ENCODE measurements around the gene CDKN1C.

CDKN1C gene
- 0.14 to 5.2 (median 1.8) reads per million in 3 experiments for total RNA-seq

DNA sequence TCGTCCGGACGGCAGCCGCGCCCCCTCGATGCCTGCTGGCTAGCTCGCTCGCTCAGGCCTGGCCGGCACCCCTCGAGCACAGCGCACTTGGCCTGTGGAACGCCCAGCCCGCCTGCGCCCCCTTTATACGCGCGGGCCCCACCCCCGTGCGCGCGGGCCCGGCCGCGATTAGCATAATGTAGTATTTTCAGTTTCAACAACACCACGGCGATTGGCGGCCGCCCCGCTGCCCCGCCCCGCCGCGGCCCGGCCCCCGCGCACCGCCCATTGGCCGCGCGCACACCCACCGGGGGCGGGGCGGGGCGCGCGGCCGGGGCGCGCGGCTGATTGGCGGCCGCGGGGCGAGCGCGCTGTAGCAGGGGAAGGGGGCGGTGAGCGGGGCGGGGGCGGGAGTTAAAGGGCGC is at the start of gene CDKN1C:
TSS of gene CDKN1C (minus strand) at position 98 of the 404 bp plus-strand sequence. CDS start 319 bp downstream, outside the sequence.
- peak; percentile 84 for DNase-seq

DNA sequence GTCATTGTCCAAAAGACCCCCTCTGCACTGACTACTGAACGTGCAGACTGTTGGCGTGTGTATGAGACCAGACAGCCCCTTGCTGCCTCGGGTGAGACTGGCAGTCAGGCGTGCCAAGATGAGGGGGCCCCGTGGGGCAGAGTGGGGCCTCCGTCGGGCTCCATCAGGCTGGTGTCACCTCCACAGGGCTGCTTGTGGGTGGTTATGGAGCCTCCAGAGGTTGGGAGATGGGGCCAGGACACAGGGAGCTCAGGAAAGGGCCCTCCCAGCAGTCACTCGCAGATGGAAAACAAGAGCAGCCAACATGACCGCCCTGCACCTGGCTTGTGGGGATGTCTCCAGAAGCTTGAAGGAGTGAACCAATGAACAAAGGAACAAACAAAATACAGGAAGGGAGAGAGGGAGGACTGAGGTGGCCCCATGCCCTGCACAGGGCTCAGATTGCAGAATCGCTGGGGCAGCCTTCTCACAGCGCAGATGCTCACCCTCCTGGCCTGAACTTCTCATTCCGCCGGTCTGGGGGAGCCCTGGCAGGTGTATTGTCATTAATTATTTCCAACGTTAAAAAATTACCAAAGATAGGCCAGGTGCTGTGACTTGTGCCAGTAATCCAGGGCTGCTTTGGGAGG is 49.1 kb upstream of the CDKN1C start:
- no peak for DNase-seq

- no peak for DNase-seq
Measured at GRCh38 chr11:2934021-2934550, 48.5 kb upstream of the CDKN1C start.

DNA sequence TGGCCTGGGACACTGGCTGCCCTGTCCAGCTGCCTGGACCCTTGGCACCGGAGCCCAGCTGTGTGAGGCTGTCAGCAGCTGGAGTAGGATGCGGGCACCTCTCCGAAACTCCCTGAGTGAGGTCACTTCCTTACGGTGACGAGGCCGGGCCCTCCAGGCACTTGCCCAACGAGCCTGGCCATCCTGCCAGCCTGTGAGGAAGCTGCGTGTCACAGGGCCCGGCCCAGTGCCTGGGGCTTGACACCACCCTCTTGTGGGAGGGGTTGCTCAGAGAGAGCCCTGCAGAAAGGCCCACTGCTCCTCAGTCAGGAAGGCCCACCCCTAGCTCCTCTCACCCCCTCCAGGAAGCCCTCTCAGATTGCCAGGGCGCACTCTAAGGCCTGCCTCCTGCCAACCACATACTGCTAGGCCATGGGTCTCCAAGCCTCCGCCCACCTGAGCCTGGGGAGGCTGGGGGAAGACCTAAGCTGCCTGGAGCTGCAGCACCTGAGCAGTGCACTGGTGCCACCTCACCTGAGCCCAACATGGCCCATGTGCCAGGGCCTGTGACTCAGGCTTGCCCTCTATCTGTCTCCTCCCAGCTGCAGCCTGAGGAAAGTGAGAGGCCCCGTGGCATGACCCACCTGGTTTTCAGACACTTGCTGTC is 47.9 kb upstream of the CDKN1C start:
- DNase-seq: peak; percentile 58

DNA sequence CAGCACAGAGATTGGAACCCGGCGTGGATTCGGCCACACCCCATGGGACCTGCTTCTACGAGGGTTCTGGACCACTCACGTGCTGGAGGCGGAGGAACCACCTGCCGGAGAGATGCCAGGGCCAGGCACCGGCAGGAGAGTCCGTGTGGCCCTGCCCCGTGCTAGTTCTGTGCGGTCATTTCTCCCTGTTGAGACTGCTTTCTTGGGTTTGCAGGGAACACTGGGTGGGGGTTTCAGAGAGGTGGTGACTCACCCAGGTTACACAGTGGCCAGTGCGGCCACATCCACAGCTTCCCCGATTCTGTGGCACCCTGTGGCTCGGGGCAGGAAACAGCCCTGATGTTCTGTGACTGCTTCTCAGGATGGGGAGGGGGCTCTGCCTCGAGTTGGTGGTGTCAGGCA is 47.3 kb upstream of the CDKN1C start:
- no peak for DNase-seq

DNA sequence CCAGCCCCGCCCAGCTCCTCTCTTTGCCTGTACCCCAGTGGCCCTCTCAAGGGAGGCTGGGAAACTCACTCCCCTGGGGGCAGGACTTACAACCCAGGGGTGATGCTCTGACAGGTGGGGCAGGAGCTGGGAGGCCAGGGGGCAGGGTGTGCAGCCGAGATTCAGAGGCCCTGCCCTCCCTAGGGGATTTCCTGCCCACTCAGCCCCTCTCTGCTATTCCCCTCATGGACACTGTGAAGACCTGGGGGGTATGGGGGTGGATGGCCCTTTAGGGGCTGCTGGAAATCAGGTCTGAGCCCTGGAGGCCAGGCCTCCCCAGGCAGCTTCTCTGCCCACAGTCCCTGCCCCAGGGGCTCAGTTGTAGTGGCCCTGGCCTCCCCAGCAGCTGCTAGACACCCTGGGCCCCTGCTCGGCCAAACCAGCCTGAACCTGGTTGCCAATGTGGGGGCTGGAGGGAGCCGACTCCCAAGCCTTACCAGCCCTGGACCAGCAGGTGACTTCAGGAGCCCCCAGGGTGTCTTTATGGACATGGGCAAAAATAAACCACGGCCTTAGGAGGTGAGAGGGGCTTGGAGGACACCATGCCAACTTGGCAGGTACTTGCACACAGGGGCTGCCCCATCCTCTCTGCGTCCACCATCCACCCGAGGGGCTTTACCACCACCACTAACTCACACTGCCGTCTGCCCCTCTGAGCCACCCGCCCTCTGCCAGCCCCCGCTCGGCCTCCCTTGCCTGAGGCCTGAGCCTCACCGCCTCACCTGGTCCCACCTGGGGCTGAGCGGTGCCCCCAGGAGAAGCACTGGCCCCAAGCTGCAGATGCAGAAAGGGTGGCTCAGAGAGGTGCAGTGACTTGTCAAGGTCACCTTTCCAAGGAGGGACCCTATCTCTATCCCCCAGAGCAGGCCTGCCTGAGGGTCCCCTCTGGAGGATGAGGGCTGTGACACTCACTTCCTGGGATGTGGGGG is 46.5 kb upstream of the CDKN1C start:
- no peak for DNase-seq

DNA sequence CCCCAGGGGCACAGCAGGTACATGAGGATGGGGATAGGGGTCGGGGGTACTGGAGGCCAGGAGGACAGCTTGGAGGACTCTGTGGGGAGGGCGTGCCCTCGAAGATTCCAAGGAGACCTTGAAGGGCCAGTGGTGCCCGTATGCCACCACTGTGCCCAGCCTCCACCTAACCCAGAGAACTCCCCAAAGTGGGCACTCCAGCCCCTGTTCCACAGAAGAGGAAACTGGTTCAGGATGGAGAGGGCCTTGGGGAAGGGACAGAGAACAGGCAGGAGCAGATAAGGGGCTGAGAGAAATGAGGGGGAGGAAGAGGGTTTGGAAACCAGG is 45.8 kb upstream of the CDKN1C start:
- no peak for DNase-seq

- DNase-seq: no peak
Measured at GRCh38 chr11:2930704-2931419, 45.3 kb upstream of the CDKN1C start.

- no peak for DNase-seq
Measured at GRCh38 chr11:2929950-2930703, 44.6 kb upstream of the CDKN1C start.

GRCh38 chr11:2929531-2929949 is 44.0 kb upstream of the CDKN1C start:
- no peak for DNase-seq

- DNase-seq: peak; percentile 68
Measured at GRCh38 chr11:2928605-2929530, 43.3 kb upstream of the CDKN1C start, which contains the start of gene PHLDA2. Gene PHLDA2 (minus strand): TSS chr11:2929420. CDS start chr11:2929364, 56 bp downstream.

GRCh38 chr11:2927851-2928604 is 42.5 kb upstream of the CDKN1C start:
- DNase-seq: no peak

DNA sequence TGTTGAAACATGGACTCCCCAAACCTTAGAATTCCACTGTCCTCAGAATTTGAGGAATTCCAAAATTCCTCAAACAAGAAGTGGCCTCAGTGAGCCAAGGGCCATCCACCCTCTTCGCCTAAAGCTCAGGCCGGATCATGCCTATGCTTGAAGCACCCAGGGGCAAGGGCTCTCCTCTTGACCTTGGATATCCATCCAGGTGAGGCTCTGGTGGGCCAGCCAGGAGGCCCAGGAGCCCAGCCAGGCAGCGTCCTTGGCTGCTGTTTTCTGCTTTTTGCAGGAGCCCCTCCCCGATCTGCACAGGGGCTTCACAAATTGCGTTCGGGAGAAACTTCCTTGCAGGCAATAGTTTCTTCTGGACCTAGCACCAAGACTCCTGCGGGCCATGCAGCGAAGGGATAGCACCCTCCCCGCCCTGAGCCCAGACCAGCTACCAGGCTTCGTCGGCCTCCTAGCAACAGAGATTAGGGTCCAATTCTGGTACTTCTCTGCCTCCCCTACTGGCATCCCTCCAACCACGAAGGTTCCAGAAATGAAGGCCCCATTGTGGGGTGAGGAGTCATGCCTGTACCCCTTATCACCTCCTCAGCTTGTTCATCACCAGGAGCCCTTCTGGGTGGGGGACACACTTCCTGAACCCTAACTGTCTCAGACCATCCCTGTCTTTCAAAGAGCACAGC is 41.7 kb upstream of the CDKN1C start:
- DNase-seq: no peak

DNA sequence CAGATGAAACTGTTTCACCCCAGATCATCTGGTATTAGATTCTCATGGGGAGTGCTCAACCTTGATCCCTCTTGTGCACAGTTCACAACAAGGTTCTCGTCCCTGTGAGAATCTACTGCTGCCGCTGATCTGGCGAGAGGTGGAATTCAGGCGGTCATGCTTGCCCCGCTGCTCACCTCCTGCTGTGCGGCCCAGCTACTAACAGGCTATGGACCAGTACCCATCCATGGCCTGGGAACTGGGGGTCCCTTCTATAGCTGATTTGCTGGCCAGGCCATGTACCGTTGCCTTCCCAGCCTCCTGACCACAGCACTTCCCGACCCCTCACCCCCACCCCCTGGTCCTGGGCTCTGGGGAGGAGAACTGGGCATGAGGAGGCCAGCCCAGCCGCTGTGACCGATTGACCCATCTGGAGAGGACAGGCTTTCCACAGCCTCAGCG is 41.1 kb upstream of the CDKN1C start:
- DNase-seq: no peak

DNA sequence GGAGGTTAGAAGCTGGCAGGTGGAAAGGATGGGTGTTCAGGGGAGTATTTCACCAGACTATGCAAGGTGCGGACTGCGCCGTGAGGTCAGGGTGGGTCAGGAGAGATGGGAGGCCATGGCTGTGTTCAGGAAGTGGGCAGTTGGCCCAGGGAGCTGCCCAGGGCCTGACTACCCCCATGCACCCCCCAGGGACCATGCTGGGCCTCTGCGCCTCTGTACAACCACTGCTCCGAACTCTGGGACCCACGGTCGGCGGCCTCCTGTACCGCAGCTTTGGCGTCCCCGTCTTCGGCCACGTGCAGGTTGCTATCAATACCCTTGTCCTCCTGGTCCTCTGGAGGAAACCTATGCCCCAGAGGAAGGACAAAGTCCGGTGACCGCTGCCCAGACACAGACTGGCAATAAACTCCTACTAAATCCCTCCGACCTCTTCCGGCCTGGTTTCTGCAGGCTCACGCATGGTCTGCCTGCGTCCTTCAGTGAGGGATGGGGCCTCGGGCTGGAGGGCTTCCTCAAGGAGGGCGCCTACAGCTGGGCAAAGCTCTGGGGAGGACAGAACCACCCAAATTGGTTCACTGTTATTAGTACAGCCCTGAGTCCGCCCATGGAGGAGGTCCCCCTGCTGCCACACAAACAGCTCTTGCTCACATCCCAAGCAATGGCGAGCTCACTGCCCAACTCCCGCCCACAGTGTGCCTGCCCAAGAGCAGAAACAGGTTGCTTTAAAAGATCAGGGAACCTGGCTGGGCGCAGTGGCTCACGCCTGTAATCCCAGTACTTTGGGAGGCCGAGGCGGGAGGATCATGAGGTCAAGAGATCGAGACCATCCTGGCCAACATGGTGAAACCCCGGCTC is 39.5 kb upstream of the CDKN1C start:
- no peak for DNase-seq

GRCh38 chr11:2924381-2924780 is 38.8 kb upstream of the CDKN1C start:
- DNase-seq: no peak

GRCh38 chr11:2923446-2924375 is 38.1 kb upstream of the CDKN1C start:
- no peak for DNase-seq

All from central memory CD4-positive, alpha-beta T cell (primary cell).